ENCODE measurements around the gene NUTM2F. TPM values are rescaled to one million over a fixed set of nuclear protein-coding genes. Genes with fewer than 3 reads are reported as not detected.

NUTM2F gene
- total RNA-seq, 2 donors from 2014 or later, result not detected

DNA sequence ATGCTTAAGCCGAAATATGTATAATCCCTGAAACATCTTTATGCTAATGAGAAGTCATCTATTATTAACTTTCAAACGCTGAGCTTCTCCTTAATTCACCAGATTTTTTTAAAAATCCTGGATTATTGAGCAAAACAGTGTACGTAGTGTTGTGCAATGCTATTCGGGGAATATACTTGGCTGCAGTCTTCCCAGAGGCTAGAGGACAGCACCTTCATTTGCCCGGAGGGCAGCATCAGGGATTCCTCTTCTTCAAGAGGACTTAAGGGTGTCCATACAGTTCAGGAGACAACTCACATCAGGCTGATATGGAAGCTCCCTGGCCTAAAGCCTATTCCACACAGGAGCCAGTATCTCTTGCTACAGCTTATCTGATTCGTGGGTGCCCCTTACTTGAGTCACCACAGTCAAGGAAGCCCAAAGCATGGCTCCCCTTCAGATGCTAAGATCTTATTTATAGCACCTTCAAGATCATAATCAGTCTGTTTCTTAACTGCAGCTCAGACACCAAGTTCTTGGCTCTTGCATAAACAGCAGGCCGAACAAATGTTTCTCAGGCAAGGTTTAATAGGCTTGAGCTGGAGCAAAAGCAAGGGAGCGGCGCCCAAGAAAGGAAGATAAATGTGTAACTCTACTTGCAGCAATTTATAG lies 29.4 kb downstream of the NUTM2F start:
- TF ChIP-seq POLR2A (IDR thresholded peaks at IDR 0.05) (no peak), CTCF (IDR thresholded peaks at IDR 0.05) (no peak)
- Histone ChIP-seq H3K27ac (no peak overlapping the region), H3K9me3 (no peaks in the 10 kb centered on the region), H3K4me1 (peaks cover 15% of the 10 kb centered on the region), H3K27me3 (no peaks in the 10 kb centered on the region), H3K36me3 (replicated peaks in 1 of 2; ENCODE audit: insufficient read depth in 1 of 2, low read depth in 2 of 2) (no peaks in the 10 kb centered on the region), H3K4me3 (no peak overlapping the region)
- no peak for DNase-seq
- no peak for ATAC-seq
- intact Hi-C loops (cut with DNase I), result no loop called here
- WGBS, 2 donors, result 74 to 79% methylated on average over 9 of the region's 9 CpGs

DNA sequence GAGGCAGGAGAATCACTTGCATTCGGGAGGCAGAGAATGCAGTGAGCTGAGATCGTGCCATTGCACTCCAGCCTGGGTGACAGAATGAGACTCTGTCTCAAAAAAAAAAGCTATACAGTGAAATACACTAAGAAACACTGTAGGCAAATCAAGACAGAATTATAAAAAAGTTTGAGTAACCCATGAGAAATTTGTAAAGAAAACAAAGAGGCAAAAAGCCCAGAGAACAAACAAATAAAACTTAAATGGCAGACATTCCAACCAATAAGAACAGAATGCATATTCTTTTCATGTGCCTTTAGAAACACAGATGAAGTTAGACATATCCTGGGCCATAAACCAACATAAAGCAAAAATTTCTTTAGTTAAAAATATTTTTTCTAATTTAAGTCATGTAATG lies 38.8 kb downstream of the NUTM2F start:
- Histone ChIP-seq H3K36me3 (replicated peaks in 1 of 2; ENCODE audit: insufficient read depth in 1 of 2, low read depth in 2 of 2) (no peaks in the 10 kb centered on the region), H3K27ac (no peak overlapping the region), H3K27me3 (no peaks in the 10 kb centered on the region), H3K9me3 (no peaks in the 10 kb centered on the region), H3K4me3 (no peak overlapping the region), H3K4me1 (no peaks in the 10 kb centered on the region)
- ATAC-seq, result no peak
- intact Hi-C loops (cut with DNase I), result no loop called here
- WGBS, 2 donors, result 96 to 100% methylated on average over 2 of the region's 2 CpGs
- no peak for TF ChIP-seq POLR2A (IDR thresholded peaks at IDR 0.05)
- TF ChIP-seq CTCF (IDR thresholded peaks at IDR 0.05), result no peak
- no peak for DNase-seq

DNA sequence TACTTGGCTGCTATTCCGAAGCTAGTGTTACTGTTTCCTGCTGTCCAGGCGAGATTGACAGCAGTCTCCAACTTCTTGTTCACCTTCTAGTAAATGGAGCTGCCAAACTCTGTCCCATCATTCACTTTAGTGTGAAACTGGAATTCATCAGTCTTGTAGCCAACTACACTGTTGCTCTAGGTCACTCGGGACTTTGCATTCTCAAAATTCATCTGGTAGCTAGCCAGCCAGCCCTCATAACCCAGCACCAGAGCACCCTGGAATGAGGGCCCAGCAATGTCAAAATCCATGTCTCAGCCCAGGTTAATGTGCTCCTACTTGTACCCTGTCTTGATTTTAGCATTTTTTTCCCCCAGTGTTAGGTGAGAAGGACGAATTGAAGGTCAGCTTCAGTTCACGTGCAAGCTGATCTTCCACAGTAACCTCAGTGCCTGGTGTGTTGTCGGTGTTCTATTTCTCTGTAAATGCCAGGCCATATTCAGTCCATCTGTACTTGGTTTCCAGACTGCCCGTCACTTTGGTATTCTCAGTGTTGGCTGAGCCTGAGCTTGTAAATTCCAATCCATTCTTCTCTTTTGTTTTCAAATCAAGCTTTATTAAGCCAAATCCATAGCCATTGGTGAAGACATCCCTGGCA lies 40.4 kb downstream of the NUTM2F start:
- H3K4me3 ChIP-seq, result no peak overlapping the region
- TF ChIP-seq CTCF (IDR thresholded peaks at IDR 0.05) (no peak), POLR2A (IDR thresholded peaks at IDR 0.05) (no peak)
- H3K9me3 ChIP-seq, result no peaks in the 10 kb centered on the region
- H3K4me1 ChIP-seq, result no peaks in the 10 kb centered on the region
- H3K27ac ChIP-seq, result no peak overlapping the region
- no peaks in the 10 kb centered on the region for H3K36me3 ChIP-seq (replicated peaks in 1 of 2; ENCODE audit: insufficient read depth in 1 of 2, low read depth in 2 of 2)
- H3K27me3 ChIP-seq, result no peaks in the 10 kb centered on the region
- intact Hi-C loops (cut with DNase I), result no loop called here
- DNase-seq (no peak), ATAC-seq (no peak)
- 82 to 87% methylated on average over 6 to 7 of the region's 7 CpGs for WGBS, 2 donors

GRCh38 chr9:94286116-94286515 lies 42.3 kb downstream of the NUTM2F start:
- intact Hi-C loops (cut with DNase I), result no loop called here
- no peak for DNase-seq
- H3K36me3 ChIP-seq (replicated peaks in 1 of 2; ENCODE audit: insufficient read depth in 1 of 2, low read depth in 2 of 2), result peaks cover 0 to 6% of the 10 kb centered on the region in 2 donors
- H3K27me3 ChIP-seq, result no peaks in the 10 kb centered on the region
- 95% methylated on average over 3 of the region's 3 CpGs for WGBS, 2 donors
- TF ChIP-seq CTCF (IDR thresholded peaks at IDR 0.05), result no peak
- TF ChIP-seq POLR2A (IDR thresholded peaks at IDR 0.05), result no peak
- H3K4me1 ChIP-seq, result no peaks in the 10 kb centered on the region
- no peaks in the 10 kb centered on the region for H3K9me3 ChIP-seq
- ATAC-seq, result no peak
- H3K4me3 ChIP-seq, result no peak overlapping the region
- H3K27ac ChIP-seq, result no peak overlapping the region

- Histone ChIP-seq H3K9me3 (no peaks in the 10 kb centered on the region), H3K4me3 (no peak overlapping the region), H3K27me3 (no peaks in the 10 kb centered on the region), H3K4me1 (no peaks in the 10 kb centered on the region), H3K27ac (no peak overlapping the region), H3K36me3 (replicated peaks in 1 of 2; ENCODE audit: insufficient read depth in 1 of 2, low read depth in 2 of 2) (peaks cover 3 to 6% of the 10 kb centered on the region in 2 donors)
- TF ChIP-seq POLR2A (IDR thresholded peaks at IDR 0.05) (no peak), CTCF (IDR thresholded peaks at IDR 0.05) (no peak)
- DNase-seq, result no peak
- intact Hi-C loops (cut with DNase I), result no loop called here
- no peak for ATAC-seq
Observed at GRCh38 chr9:94281101-94281500, 47.3 kb downstream of the NUTM2F start.
